Peyer's patch (tissue), 4 donors: ENCODE results near the gene EPDR1.

Source experiments
- CTCF ChIP-seq, 6 experiments: fragments of 450-650 bp in 4 of 6; fragments of 200-600 bp in 2 of 6; sonication (generic) in 1 of 6; IDR thresholded peaks; one replicate each; pipeline ENCODE4 v1.5.1; 2017 to 2019; ENCODE audit warnings: antibody characterized with exemption in 6 of 6, mild to moderate bottlenecking in 3 of 6, moderate library complexity in 1 of 6
- POLR2A ChIP-seq, 2 donors: fragments of 450-650 bp; IDR thresholded peaks; one replicate each; pipeline ENCODE4 v1.5.1; 2017; ENCODE audit warnings: antibody characterized with exemption in 2 of 2, mild to moderate bottlenecking in 2 of 2, moderate library complexity in 2 of 2

DNA sequence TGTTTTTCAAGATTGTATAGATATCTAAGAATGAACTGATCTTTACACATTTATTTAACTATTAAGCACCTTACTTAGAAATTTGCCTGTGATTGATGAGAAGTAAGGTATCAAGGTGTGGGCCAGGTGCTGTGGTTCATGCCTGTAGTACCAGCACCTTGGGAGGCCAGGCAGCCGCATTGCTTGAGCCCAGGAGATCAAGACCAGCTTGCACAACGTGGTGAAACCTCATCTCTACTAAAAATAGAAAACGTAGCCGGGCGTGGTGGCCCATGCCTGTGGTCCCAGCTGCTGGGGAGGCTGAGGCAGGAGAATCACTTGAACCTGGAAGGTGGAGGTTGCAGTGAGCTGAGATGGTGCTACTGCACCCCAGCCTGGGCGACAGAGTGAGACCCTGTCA, 38.4 kb upstream of the EPDR1 start:
- no peak for TF ChIP-seq POLR2A (IDR thresholded peaks at IDR 0.05)
- no peak for TF ChIP-seq CTCF (IDR thresholded peaks at IDR 0.05)
